ENCODE results near the gene FAAH.

FAAH gene

DNA sequence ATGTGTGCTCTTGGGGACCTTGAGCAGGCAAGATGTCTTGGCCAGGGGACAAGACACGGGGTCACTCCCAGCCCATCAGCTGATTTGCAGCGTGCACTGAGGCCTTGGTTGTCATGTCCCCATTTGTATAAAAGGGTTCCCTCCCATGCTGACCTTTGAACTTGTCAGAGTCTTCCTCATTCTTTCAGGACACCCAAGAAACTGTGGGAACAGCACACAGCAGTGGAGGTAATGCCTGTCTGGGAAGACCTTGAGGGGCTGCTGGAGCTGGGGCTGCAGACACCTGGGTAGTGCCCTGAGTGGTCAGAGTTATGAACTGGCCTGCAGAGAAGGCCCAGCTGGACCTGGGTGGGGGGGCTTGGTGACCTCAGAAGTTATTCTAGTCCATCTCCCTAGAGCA lies 46.4 kb downstream of the FAAH start:
- DNase-seq (ENCODE audit: low read depth), result no peak
- H3K4me3 ChIP-seq (ENCODE audit: low read depth, low read length), result no peak overlapping the region
- TF ChIP-seq, protein P1, sequence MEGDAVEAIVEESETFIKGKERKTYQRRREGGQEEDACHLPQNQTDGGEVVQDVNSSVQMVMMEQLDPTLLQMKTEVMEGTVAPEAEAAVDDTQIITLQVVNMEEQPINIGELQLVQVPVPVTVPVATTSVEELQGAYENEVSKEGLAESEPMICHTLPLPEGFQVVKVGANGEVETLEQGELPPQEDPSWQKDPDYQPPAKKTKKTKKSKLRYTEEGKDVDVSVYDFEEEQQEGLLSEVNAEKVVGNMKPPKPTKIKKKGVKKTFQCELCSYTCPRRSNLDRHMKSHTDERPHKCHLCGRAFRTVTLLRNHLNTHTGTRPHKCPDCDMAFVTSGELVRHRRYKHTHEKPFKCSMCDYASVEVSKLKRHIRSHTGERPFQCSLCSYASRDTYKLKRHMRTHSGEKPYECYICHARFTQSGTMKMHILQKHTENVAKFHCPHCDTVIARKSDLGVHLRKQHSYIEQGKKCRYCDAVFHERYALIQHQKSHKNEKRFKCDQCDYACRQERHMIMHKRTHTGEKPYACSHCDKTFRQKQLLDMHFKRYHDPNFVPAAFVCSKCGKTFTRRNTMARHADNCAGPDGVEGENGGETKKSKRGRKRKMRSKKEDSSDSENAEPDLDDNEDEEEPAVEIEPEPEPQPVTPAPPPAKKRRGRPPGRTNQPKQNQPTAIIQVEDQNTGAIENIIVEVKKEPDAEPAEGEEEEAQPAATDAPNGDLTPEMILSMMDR (IDR thresholded peaks at IDR 0.05; ENCODE audit: control insufficient read depth, extremely low read depth, insufficient read depth), result no peak

DNA sequence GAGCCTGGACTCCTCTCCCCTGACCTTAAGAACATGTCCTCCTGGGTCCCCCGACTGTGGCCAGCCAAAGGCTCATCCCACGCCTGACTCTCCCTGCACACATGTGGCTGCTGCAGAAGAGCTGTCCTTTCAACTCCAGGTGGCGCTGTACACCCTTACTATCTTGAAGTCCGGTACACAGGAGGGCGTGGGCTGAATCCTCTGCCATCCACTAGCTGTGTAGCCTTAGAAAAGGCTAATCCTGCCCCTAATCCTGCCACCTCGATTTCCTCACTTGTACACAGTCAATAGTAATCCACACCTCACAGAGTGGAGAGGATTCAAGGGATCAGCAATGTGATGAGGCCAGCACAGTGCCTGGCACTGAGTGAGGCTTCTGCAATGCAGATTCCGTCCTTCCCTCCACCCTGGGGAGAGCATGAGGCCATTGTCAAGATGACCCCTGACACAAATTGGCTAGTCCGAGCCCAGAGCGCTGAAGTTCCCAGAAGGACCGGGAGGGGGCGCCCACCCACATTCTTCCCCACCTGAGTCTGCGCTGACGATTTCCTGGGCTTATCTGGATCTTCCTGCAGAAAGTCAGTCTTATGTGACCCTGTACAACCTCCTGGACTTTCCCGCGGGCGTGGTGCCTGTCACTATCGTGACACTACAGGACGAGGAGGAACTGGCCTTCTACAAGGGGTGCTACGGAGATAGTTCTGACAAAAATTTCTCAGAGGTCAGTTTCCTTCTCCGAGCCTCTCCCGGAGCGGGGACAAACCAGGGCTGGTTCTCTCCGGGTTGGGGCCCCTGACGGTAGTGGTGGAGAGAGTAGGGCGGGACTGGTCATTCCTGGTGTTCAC lies 48.4 kb downstream of the FAAH start:
- peak; percentile 44 for DNase-seq (ENCODE audit: low read depth)
- no peak overlapping the region for H3K4me3 ChIP-seq (ENCODE audit: low read depth, low read length)
- TF ChIP-seq, protein P1 (IDR thresholded peaks at IDR 0.05; ENCODE audit: control insufficient read depth, extremely low read depth, insufficient read depth), result peak; percentile 70

DNA sequence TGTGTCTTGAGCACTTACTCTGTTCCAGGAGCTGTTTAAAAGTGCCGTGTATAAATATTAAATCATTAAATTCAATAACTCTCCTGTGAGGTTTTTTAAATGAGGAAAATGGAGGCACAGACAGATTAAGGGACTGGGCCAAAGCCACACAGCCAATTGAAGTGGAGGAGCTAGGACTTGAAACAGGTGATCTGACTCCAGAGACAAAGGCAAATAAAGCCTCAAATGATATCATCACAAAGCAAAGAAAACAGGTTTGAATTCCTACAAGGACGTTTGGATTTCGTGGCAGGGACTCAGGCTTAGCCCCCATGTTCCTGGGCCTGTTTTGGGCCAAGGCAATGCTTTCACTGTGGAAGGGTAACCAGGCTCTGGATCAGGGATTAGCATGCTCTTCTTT lies 50.3 kb downstream of the FAAH start:
- TF ChIP-seq, protein P1 (IDR thresholded peaks at IDR 0.05; ENCODE audit: control insufficient read depth, extremely low read depth, insufficient read depth), result no peak
- DNase-seq (ENCODE audit: low read depth), result peak; percentile 65
- H3K4me3 ChIP-seq (ENCODE audit: low read depth, low read length), result no peak overlapping the region

DNA sequence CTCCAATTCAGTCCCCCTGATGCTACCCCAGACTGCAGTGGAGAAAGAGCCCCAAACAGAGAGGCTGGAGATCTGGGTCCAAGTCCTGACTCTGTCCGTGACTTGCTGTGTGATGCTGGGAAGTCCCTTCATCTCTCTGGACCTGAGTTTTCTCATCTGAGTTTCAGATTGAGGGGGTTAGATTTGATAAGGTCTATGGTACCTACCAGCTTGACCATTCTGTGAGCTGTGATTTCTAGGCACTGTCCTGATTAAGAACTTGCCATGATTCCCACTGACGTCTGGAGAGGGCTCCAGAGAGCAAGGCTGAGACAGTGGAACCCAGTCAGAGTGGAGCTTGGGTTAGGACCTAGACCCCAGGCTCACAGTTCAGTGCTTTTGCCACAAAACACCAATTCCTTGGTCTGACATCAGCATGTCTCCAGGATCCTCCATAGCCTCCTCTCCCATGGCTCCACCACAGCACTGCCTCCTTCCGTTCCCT lies 51.7 kb downstream of the FAAH start:
- TF ChIP-seq, protein P1 (IDR thresholded peaks at IDR 0.05; ENCODE audit: control insufficient read depth, extremely low read depth, insufficient read depth), result no peak
- DNase-seq (ENCODE audit: low read depth), result no peak
- H3K4me3 ChIP-seq (ENCODE audit: low read depth, low read length), result no peak overlapping the region

DNA sequence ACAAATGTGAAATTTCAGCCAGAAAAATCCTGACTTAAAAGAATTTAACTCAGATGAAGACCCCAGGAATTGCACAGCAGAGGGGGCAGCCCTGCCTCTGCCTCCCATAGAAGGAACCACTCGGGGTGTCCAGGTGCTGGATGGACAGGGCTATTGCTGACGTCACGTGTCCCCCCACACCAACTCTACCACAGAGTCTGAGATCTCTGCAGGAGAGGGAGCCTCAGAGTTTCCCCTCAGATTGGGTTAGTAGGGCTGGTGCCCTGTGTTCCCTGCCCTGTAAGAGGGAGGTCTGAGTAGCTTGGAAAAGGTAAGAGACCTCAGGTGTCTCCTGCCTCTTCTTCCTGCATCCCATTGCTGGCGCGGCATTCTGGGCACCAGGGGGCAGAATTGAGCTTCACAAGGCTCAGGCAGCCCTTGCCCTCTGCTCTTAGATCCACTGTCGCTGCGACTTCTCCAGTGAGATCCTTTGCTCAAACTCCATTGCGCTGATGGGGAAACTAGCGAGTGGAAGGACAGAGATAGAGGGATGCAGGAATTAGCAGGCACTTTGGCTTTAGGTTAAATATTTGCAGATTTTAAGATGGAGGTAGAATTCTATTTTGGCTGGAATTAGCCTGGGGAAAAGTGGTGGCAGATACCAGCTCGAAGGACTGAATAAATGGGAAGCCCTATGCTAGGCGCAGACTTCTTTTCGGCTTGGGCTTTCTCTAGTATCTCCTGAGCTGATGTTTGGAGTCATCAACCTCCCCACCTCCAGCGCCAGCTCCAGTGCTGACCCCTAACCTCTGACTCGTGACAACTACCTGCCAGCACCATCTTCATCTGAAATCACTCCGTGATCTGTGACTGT lies 52.8 kb downstream of the FAAH start:
- TF ChIP-seq, protein P1 (IDR thresholded peaks at IDR 0.05; ENCODE audit: control insufficient read depth, extremely low read depth, insufficient read depth), result peak; percentile 94
- DNase-seq (ENCODE audit: low read depth), result peak; percentile 36
- no peak overlapping the region for H3K4me3 ChIP-seq (ENCODE audit: low read depth, low read length)

DNA sequence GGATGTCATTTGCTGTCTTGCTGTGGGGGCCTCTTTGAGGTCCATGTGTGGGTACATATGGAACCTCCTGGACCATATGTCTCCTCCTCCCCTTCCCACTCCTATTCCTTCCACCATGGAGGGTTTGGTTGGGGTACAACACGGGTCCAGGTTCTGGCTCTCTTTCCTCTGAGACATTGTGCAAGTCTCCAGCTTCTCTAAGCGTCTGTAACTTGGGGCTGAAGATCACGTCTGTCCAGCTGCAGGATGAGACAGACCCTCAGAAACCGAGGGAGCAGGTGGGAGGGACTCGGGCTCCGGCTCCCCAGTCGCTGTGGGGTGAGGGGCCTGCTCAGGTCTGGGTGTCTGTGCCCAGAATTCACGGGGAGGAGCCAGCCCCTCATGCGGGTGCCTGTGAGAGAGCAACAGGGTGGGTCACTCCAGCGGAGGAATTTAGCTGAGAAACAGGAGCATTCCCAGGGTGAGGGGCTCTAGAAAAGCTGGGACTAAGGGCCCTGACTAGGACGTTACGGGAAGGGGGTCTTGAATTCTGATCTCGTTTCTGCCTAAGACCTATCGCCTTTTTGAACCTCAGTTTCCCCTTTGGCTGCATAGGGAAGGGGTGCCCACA lies 53.5 kb downstream of the FAAH start:
- TF ChIP-seq, protein P1 (IDR thresholded peaks at IDR 0.05; ENCODE audit: control insufficient read depth, extremely low read depth, insufficient read depth), result no peak
- H3K4me3 ChIP-seq (ENCODE audit: low read depth, low read length), result no peak overlapping the region
- no peak for DNase-seq (ENCODE audit: low read depth)
